H1 (cell line): ENCODE data around the gene CPNE4.

Experiments used
- RBBP5 ChIP-seq: IDR thresholded peaks from 2 replicates; pipeline ENCODE4 v1.7.1; 2012; ENCODE audit warnings: low read depth, mild to moderate bottlenecking, inconsistent platforms, low read length, moderate library complexity, borderline replicate concordance
- RFX5 ChIP-seq: IDR thresholded peaks from 2 replicates; pipeline ENCODE4 v1.6.1; 2011; ENCODE audit warnings: low read depth, low read length, improper control_type of control experiment, borderline replicate concordance

DNA sequence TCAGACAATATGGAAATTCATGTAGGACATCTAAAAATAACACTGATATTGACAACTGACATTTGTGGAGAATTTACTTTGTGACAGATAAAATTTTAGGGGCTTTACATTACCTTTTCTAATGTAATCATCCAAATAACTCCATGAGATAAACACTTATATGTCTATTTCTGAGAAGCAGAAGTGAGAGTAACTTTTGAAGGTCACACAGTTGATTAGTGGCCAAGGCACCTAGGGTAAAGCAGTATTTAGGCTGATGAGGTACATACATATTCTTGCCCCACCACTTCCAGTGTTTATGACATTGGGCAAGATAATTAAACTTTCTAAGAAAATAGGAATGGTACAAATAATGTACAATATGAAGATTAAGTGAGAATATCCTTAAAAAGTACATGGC, 248.4 kb downstream of the CPNE4 start:
- no peak for TF ChIP-seq RFX5
- TF ChIP-seq RBBP5: no peak
